VCaP (cell line): ENCODE results near the gene ARPC2.

Experiments
- H3K27ac ChIP-seq: fragments of 450-650 bp; 2 replicates; pipeline ENCODE4 v1.5.1; 2017
- CTCF ChIP-seq: fragments of 450-650 bp; conservative IDR thresholded peaks from 2 replicates; pipeline ENCODE4 v1.5.1; 2017; ENCODE audit warnings: mild to moderate bottlenecking, moderate library complexity

ARPC2 gene

GRCh38 chr2:218301176-218301819 lies 84.3 kb downstream of the ARPC2 start:
- TF ChIP-seq CTCF: peak; percentile 95
- H3K27ac ChIP-seq: no peak overlapping the region; the same call in 1 of the 2 replicates
